Measurements from ENCODE around the gene TBL1X. TPM values are rescaled to one million over a fixed set of nuclear protein-coding genes. Genes with fewer than 3 reads are reported as not detected.

The TBL1X gene
- polyA plus RNA-seq, 4 donors: 0.89 to 9.6 (median 3.9) TPM

DNA sequence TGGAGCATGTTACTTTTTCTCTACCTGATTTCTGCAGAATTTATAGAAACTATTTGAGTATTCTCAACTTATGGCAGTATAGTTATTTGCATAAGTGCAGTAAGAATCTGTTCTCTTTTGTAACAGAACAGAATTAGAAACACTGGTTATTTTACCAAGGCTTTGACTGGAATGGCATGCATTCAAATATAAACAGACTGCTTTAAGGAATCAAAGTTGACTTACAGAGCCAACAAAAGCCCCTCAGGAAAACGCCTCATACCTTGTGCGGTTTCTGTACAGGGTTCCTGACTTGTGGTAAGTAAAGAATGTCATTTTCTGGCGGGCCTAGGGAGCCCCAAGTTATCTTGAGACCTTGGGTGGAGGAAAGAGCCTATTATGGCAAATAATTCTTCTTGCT lies 203.7 kb downstream of the TBL1X start:
- FAIRE-seq (no peak), DNase-seq (no peak)
- H3K27me3 ChIP-seq (ENCODE audit: control insufficient read depth in 3 of 3, insufficient read depth in 3 of 3, low read length in 3 of 3): no peaks in the 10 kb centered on the region
- WGBS, 3 donors: 44 to 53% (median 50%) methylated on average over 3 of the region's 3 CpGs
- H3K4me3 ChIP-seq (ENCODE audit: low read depth in 1 of 3, low read length in 3 of 3): no peak overlapping the region
- no peak overlapping the region for H3K27ac ChIP-seq (ENCODE audit: low read depth in 1 of 3, low read length in 2 of 3)
- H3K9me3 ChIP-seq (ENCODE audit: control insufficient read depth in 2 of 2, insufficient read depth in 1 of 2, low read depth in 1 of 2, low read length in 1 of 2): no peaks in the 10 kb centered on the region
- no peaks in the 10 kb centered on the region for H3K4me1 ChIP-seq (ENCODE audit: control insufficient read depth in 3 of 3, insufficient read depth in 2 of 3, low read depth in 1 of 3, low read length in 2 of 3)
- no peaks in the 10 kb centered on the region for H3K36me3 ChIP-seq (ENCODE audit: control insufficient read depth in 3 of 3, insufficient read depth in 2 of 3, low read depth in 1 of 3, low read length in 3 of 3)

GRCh38 chrX:9670136-9670814 lies 205.4 kb downstream of the TBL1X start:
- Histone ChIP-seq H3K27ac (ENCODE audit: low read depth in 1 of 3, low read length in 2 of 3) (no peak overlapping the region), H3K4me1 (ENCODE audit: control insufficient read depth in 3 of 3, insufficient read depth in 2 of 3, low read depth in 1 of 3, low read length in 2 of 3) (no peaks in the 10 kb centered on the region), H3K9me3 (ENCODE audit: control insufficient read depth in 2 of 2, insufficient read depth in 1 of 2, low read depth in 1 of 2, low read length in 1 of 2) (no peaks in the 10 kb centered on the region), H3K4me3 (ENCODE audit: low read depth in 1 of 3, low read length in 3 of 3) (no peak overlapping the region), H3K27me3 (ENCODE audit: control insufficient read depth in 3 of 3, insufficient read depth in 3 of 3, low read length in 3 of 3) (no peaks in the 10 kb centered on the region), H3K36me3 (ENCODE audit: control insufficient read depth in 3 of 3, insufficient read depth in 2 of 3, low read depth in 1 of 3, low read length in 3 of 3) (no peaks in the 10 kb centered on the region)
- WGBS, 3 donors: 66 to 76% (median 73%) methylated on average over 8 of the region's 8 CpGs
- no peak for DNase-seq
- FAIRE-seq: no peak

GRCh38 chrX:9671998-9672397 lies 207.1 kb downstream of the TBL1X start:
- Histone ChIP-seq H3K27me3 (ENCODE audit: control insufficient read depth in 3 of 3, insufficient read depth in 3 of 3, low read length in 3 of 3) (no peaks in the 10 kb centered on the region), H3K27ac (ENCODE audit: low read depth in 1 of 3, low read length in 2 of 3) (no peak overlapping the region), H3K4me3 (ENCODE audit: low read depth in 1 of 3, low read length in 3 of 3) (no peak overlapping the region), H3K4me1 (ENCODE audit: control insufficient read depth in 3 of 3, insufficient read depth in 2 of 3, low read depth in 1 of 3, low read length in 2 of 3) (no peaks in the 10 kb centered on the region), H3K36me3 (ENCODE audit: control insufficient read depth in 3 of 3, insufficient read depth in 2 of 3, low read depth in 1 of 3, low read length in 3 of 3) (peaks cover 0 to 2% (median 0%) of the 10 kb centered on the region in 3 donors), H3K9me3 (ENCODE audit: control insufficient read depth in 2 of 2, insufficient read depth in 1 of 2, low read depth in 1 of 2, low read length in 1 of 2) (peaks cover 0 to 2% of the 10 kb centered on the region in 2 donors)
- FAIRE-seq (no peak), DNase-seq (no peak)
- 80 to 91% (median 85%) methylated on average over 3 of the region's 3 CpGs for WGBS, 3 donors

- Histone ChIP-seq H3K4me1 (ENCODE audit: control insufficient read depth in 3 of 3, insufficient read depth in 2 of 3, low read depth in 1 of 3, low read length in 2 of 3) (no peaks in the 10 kb centered on the region), H3K4me3 (ENCODE audit: low read depth in 1 of 3, low read length in 3 of 3) (no peak overlapping the region), H3K27ac (ENCODE audit: low read depth in 1 of 3, low read length in 2 of 3) (no peak overlapping the region), H3K27me3 (ENCODE audit: control insufficient read depth in 3 of 3, insufficient read depth in 3 of 3, low read length in 3 of 3) (no peaks in the 10 kb centered on the region), H3K36me3 (ENCODE audit: control insufficient read depth in 3 of 3, insufficient read depth in 2 of 3, low read depth in 1 of 3, low read length in 3 of 3) (peaks cover 0 to 2% (median 0%) of the 10 kb centered on the region in 3 donors), H3K9me3 (ENCODE audit: control insufficient read depth in 2 of 2, insufficient read depth in 1 of 2, low read depth in 1 of 2, low read length in 1 of 2) (peaks cover 0 to 3% of the 10 kb centered on the region in 2 donors)
- DNase-seq (no peak), FAIRE-seq (no peak)
- WGBS, 3 donors: 68 to 79% (median 74%) methylated on average over 13 of the region's 13 CpGs
Measured at GRCh38 chrX:9676306-9676705, 211.4 kb downstream of the TBL1X start.

- H3K4me3 ChIP-seq (ENCODE audit: low read depth in 1 of 3, low read length in 3 of 3): no peak overlapping the region
- DNase-seq (no peak), FAIRE-seq (no peak)
- no peaks in the 10 kb centered on the region for H3K4me1 ChIP-seq (ENCODE audit: control insufficient read depth in 3 of 3, insufficient read depth in 2 of 3, low read depth in 1 of 3, low read length in 2 of 3)
- H3K36me3 ChIP-seq (ENCODE audit: control insufficient read depth in 3 of 3, insufficient read depth in 2 of 3, low read depth in 1 of 3, low read length in 3 of 3): peaks cover 0 to 2% (median 0%) of the 10 kb centered on the region in 3 donors
- WGBS, 3 donors: 34 to 52% (median 49%) methylated on average over 6 of the region's 6 CpGs
- H3K27ac ChIP-seq (ENCODE audit: low read depth in 1 of 3, low read length in 2 of 3): peak overlapping the region in 2 of 3 donors; percentile 42 to 63
- peaks cover 0 to 3% of the 10 kb centered on the region in 2 donors for H3K9me3 ChIP-seq (ENCODE audit: control insufficient read depth in 2 of 2, insufficient read depth in 1 of 2, low read depth in 1 of 2, low read length in 1 of 2)
- no peaks in the 10 kb centered on the region for H3K27me3 ChIP-seq (ENCODE audit: control insufficient read depth in 3 of 3, insufficient read depth in 3 of 3, low read length in 3 of 3)
Measured at GRCh38 chrX:9676738-9677097, 211.9 kb downstream of the TBL1X start.

- 6 to 31% (median 29%) methylated on average over 7 of the region's 7 CpGs for WGBS, 3 donors
- FAIRE-seq (no peak), DNase-seq (peak; percentile 38 to 80)
- Histone ChIP-seq H3K27ac (ENCODE audit: low read depth in 1 of 3, low read length in 2 of 3) (peak overlapping the region in 2 of 3 donors; percentile 42 to 70), H3K4me1 (ENCODE audit: control insufficient read depth in 3 of 3, insufficient read depth in 2 of 3, low read depth in 1 of 3, low read length in 2 of 3) (no peaks in the 10 kb centered on the region), H3K27me3 (ENCODE audit: control insufficient read depth in 3 of 3, insufficient read depth in 3 of 3, low read length in 3 of 3) (no peaks in the 10 kb centered on the region), H3K36me3 (ENCODE audit: control insufficient read depth in 3 of 3, insufficient read depth in 2 of 3, low read depth in 1 of 3, low read length in 3 of 3) (peaks cover 0 to 2% (median 0%) of the 10 kb centered on the region in 3 donors), H3K9me3 (ENCODE audit: control insufficient read depth in 2 of 2, insufficient read depth in 1 of 2, low read depth in 1 of 2, low read length in 1 of 2) (peaks cover 0 to 3% of the 10 kb centered on the region in 2 donors), H3K4me3 (ENCODE audit: low read depth in 1 of 3, low read length in 3 of 3) (no peak overlapping the region)
Measured at GRCh38 chrX:9677098-9677739, 212.4 kb downstream of the TBL1X start.

GRCh38 chrX:9678215-9678965 lies 213.5 kb downstream of the TBL1X start:
- WGBS, 3 donors: 73 to 89% (median 87%) methylated on average over 3 of the region's 3 CpGs
- peaks cover 0 to 2% (median 0%) of the 10 kb centered on the region in 3 donors for H3K36me3 ChIP-seq (ENCODE audit: control insufficient read depth in 3 of 3, insufficient read depth in 2 of 3, low read depth in 1 of 3, low read length in 3 of 3)
- H3K27me3 ChIP-seq (ENCODE audit: control insufficient read depth in 3 of 3, insufficient read depth in 3 of 3, low read length in 3 of 3): no peaks in the 10 kb centered on the region
- no peak overlapping the region for H3K27ac ChIP-seq (ENCODE audit: low read depth in 1 of 3, low read length in 2 of 3)
- FAIRE-seq: no peak
- H3K9me3 ChIP-seq (ENCODE audit: control insufficient read depth in 2 of 2, insufficient read depth in 1 of 2, low read depth in 1 of 2, low read length in 1 of 2): peaks cover 0 to 3% of the 10 kb centered on the region in 2 donors
- no peaks in the 10 kb centered on the region for H3K4me1 ChIP-seq (ENCODE audit: control insufficient read depth in 3 of 3, insufficient read depth in 2 of 3, low read depth in 1 of 3, low read length in 2 of 3)
- DNase-seq: no peak
- no peak overlapping the region for H3K4me3 ChIP-seq (ENCODE audit: low read depth in 1 of 3, low read length in 3 of 3)

DNA sequence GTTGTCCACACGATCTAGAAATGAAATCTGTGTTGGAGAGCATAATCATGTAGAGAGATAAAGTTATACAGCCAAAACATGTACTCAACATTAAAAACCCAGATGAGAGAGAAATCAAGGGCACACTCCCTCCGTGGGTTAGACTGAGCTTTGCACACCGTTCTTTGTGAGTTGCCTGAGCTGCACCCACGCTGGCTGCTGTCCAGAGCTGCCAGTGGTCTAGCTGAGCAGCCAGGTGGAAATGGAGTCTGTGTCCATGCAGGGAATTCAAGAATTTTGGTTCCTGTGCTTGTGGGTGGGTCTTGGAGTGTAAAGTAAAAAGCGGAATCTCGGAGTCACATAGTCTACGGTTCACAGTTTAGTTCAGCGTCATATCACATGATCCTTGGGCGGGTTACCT lies 216.2 kb downstream of the TBL1X start:
- H3K9me3 ChIP-seq (ENCODE audit: control insufficient read depth in 2 of 2, insufficient read depth in 1 of 2, low read depth in 1 of 2, low read length in 1 of 2): peaks cover 0 to 3% of the 10 kb centered on the region in 2 donors
- DNase-seq: no peak
- H3K27ac ChIP-seq (ENCODE audit: low read depth in 1 of 3, low read length in 2 of 3): no peak overlapping the region
- peaks cover 0 to 10% (median 0%) of the 10 kb centered on the region in 3 donors for H3K36me3 ChIP-seq (ENCODE audit: control insufficient read depth in 3 of 3, insufficient read depth in 2 of 3, low read depth in 1 of 3, low read length in 3 of 3)
- H3K27me3 ChIP-seq (ENCODE audit: control insufficient read depth in 3 of 3, insufficient read depth in 3 of 3, low read length in 3 of 3): no peaks in the 10 kb centered on the region
- no peak for FAIRE-seq
- H3K4me3 ChIP-seq (ENCODE audit: low read depth in 1 of 3, low read length in 3 of 3): no peak overlapping the region
- WGBS, 3 donors: 79 to 88% (median 81%) methylated on average over 9 of the region's 9 CpGs
- H3K4me1 ChIP-seq (ENCODE audit: control insufficient read depth in 3 of 3, insufficient read depth in 2 of 3, low read depth in 1 of 3, low read length in 2 of 3): no peaks in the 10 kb centered on the region
